Ishikawa (cell line): ENCODE data around the gene ACKR2.

Source experiments
- CEBPB ChIP-seq: IDR thresholded peaks from 2 replicates; pipeline ENCODE4 v1.6.1; 2012
- EP300 ChIP-seq: IDR thresholded peaks from 2 replicates; pipeline ENCODE4 v1.6.1; 2012; ENCODE audit warnings: borderline replicate concordance
- FOXM1 ChIP-seq: IDR thresholded peaks from 2 replicates; pipeline ENCODE4 v1.6.1; 2012; ENCODE audit warnings: low read depth, borderline replicate concordance
- RAD21 ChIP-seq: IDR thresholded peaks from 2 replicates; pipeline ENCODE4 v1.6.1; 2012; ENCODE audit warnings: low read depth
- ZBTB7A ChIP-seq: IDR thresholded peaks from 2 replicates; pipeline ENCODE4 v1.6.1; 2012; ENCODE audit warnings: low read depth

GRCh38 chr3:42780398-42780797 is 28.8 kb upstream of the ACKR2 start:
- TF ChIP-seq ZBTB7A (no peak), FOXM1 (no peak), RAD21 (no peak), EP300 (no peak), CEBPB (no peak)
